Activated CD8-positive, alpha-beta T cell treated with anti-CD3 and anti-CD28 coated beads for 36 hours (primary cell): Measurements from ENCODE around the gene LACTB. TPM values are rescaled to one million over a fixed set of nuclear protein-coding genes. Genes with fewer than 3 reads are reported as not detected.
A peak's percentile ranks its signal among the peaks of the same experiment; 100 is the strongest.

Source experiments
- ATAC-seq: fragments of 200-7000 bp; cut with Tn5 transposase; one replicate; pipeline ENCODE4 v1.10.0; 2021; ENCODE audit warnings: mild to moderate bottlenecking, moderate library complexity
- CTCF ChIA-PET: fragments of 350-600 bp; sonication (Branson Sonifier 250); formaldehyde crosslinking; loops from one replicate; lab custom pipeline; 2021; ENCODE audit warnings: antibody characterized with exemption; lab: Charles Lee
- POLR2A ChIA-PET: fragments of 350-600 bp; sonication (Branson Sonifier 250); formaldehyde crosslinking; loops from one replicate; lab custom pipeline; 2021; ENCODE audit warnings: antibody characterized with exemption; lab: Charles Lee
- DNase-seq: peaks from one replicate; pipeline ENCODE4 v3.0.0-alpha.2; 2020
- H3K27ac Mint-ChIP-seq: one replicate; pipeline ENCODE4 v1.8.0; 2021; ENCODE audit warnings: mild to moderate bottlenecking, mixed read lengths
- H3K27me3 Mint-ChIP-seq: one replicate; pipeline ENCODE4 v1.8.0; 2021; ENCODE audit warnings: mixed read lengths
- H3K36me3 Mint-ChIP-seq: one replicate; pipeline ENCODE4 v1.8.0; 2021; ENCODE audit warnings: low read depth, mixed read lengths
- H3K4me1 Mint-ChIP-seq: one replicate; pipeline ENCODE4 v1.8.0; 2021; ENCODE audit warnings: low read depth, mixed read lengths
- H3K4me3 Mint-ChIP-seq: one replicate; pipeline ENCODE4 v1.8.0; 2021; ENCODE audit warnings: mild to moderate bottlenecking, moderate library complexity, mixed read lengths
- H3K9me3 Mint-ChIP-seq: one replicate; pipeline ENCODE4 v1.8.0; 2021; ENCODE audit warnings: mixed read lengths
- CTCF ChIP-seq: fragments of 200-600 bp; IDR thresholded peaks from one replicate; pipeline ENCODE4 v1.8.0; 2022; ENCODE audit warnings: antibody characterized with exemption, mild to moderate bottlenecking
- intact Hi-C: fragments of 100-400 bp; cut with micrococcal nuclease; formaldehyde crosslinking; loops from one replicate; pipeline ENCODE4 v1.10.0; 2022
- total RNA-seq, 2 experiments: library from RNA; stranded (reverse); gene quantifications; one replicate each; pipeline ENCODE4 v1.2.3, GENCODE V29; 2021

Gene LACTB
- total RNA-seq, 2 experiments from 2014 or later: 27.3 to 28.3 TPM

DNA sequence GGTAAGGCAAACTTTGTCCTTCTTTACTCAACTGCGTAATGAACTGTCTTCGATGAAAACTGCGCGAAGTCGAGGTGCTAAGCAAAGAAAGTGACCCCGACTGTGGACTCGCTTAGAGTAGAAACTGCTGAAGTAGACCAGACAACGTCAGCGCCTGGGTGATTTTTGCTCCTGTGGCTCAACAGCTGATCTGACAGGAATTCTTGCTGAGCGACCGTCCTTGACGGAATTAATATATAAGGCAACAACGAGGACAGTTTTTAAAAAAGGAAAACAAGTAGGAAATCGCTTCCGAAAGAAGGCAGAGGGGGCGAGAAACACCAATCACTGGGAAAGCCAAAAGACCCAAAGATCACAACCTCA, 35.1 kb downstream of the LACTB start:
- intact Hi-C loops: loop anchor here (5.0 to 10.0 kb wide), 3 partner anchors 36 to 118 kb away; partner anchors contain the start of gene APH1B
- no peak for ATAC-seq
- no peaks in the 10 kb centered on the region for H3K9me3 Mint-ChIP-seq
- TF ChIP-seq CTCF: no peak
- peaks cover 27% of the 10 kb centered on the region for H3K36me3 Mint-ChIP-seq
- ChIA-PET CTCF (interaction anchor here (0.6 to 2.0 kb wide), 5 partner anchors 11 to 121 kb away, joined by 3 to 6 read pairs (median 4); no protein-coding TSS in a partner anchor), POLR2A (interaction anchor here (0.6 to 2.0 kb wide), 12 partner anchors 9 to 107 kb away, joined by 3 to 20 read pairs (median 4); no protein-coding TSS in a partner anchor)
- peak overlapping the region; percentile 98 for H3K4me3 Mint-ChIP-seq
- DNase-seq: no peak
- peak overlapping the region; percentile 97 for H3K27ac Mint-ChIP-seq
- peaks cover 18% of the 10 kb centered on the region for H3K4me1 Mint-ChIP-seq
- no peaks in the 10 kb centered on the region for H3K27me3 Mint-ChIP-seq

DNA sequence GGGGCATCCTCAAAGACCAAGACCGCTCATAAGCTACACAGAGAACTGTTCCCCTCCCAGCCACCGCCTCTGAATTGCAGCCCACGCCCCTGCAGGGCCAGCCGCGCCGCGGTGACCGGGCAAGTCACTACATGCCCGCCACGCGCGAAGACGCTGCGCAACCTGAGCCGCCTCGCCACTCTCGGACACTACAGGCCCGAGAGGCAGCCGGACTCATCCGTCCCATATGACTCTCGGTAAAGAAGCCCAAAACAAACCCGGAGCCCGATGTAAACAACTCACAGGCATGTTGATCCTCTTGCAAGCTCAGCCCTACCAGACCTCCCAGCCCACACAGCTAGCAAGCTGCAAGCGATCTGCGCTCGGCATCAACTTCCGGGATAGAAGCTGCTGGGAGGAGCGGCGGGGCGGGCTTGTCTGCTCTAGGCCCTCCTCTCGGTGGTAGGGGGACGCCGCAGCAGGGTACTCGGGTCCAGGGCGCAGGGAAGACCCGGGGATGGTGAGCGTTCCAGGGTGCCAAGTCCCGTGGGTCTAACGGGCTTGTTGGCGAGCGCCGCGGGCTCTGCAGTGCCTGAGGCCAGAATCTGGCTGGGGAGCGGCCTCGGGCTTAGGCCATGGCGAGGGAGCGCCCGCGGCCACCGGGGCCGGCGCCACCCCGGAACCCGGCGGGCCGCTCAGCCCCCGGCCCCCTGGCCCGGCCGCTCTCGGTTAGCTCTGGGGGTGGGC, 35.6 kb downstream of the LACTB start, which contains the start of gene RPS27L:
RPS27L (minus strand) TSS at position 360 of the 726 bp plus-strand sequence; CDS start at position 288, 72 bp downstream.
- CTCF ChIA-PET: interaction anchor here (0.6 to 2.0 kb wide), 5 partner anchors 12 to 121 kb away, joined by 3 to 6 read pairs (median 4); no protein-coding TSS in a partner anchor
- intact Hi-C loops: loop anchor here (5.0 to 10.0 kb wide), 3 partner anchors 35 to 118 kb away; partner anchors contain the start of gene APH1B
- H3K27ac Mint-ChIP-seq: peak within 1 kb of the TSS; percentile 97
- H3K36me3 Mint-ChIP-seq: peaks cover 26% of the 10 kb centered on the region
- H3K4me1 Mint-ChIP-seq: peaks cover 17% of the 10 kb centered on the region
- DNase-seq: peak; percentile 94
- TF ChIP-seq CTCF: no peak
- peak within 1 kb of the TSS; percentile 98 for H3K4me3 Mint-ChIP-seq
- ATAC-seq: peak; percentile 97
- H3K9me3 Mint-ChIP-seq: no peaks in the 10 kb centered on the region
- POLR2A ChIA-PET: interaction anchor here (0.6 to 2.0 kb wide), 15 partner anchors 9 to 106 kb away, joined by 3 to 20 read pairs (median 4); no protein-coding TSS in a partner anchor
- no peaks in the 10 kb centered on the region for H3K27me3 Mint-ChIP-seq

DNA sequence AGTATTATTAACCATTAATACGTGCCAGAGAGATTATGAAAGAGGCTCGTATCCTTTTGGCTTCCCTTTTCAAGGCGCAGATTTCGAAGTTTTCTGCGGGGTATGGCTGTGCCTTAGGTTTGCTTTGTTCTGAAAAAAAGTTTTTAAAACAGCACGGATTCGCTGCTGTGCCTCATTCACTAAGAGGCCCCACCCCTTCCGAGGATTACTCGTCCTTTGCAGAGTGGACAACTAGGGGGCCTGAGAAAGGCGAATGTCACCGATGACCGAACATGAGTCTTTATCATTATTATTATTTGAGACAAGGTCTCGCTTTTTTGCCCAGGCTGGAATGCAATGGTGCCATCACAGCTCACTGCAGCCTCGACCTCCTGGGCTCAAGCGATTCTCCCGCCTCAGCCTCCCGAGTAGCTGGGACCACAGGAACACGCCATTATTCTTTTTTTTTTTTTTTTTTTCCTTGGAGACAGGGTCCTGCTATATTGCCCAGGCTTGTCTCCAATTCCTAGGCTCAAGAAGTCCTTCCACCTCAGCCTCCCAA, 36.3 kb downstream of the LACTB start:
- no peak for TF ChIP-seq CTCF
- no peaks in the 10 kb centered on the region for H3K27me3 Mint-ChIP-seq
- ATAC-seq (peak; percentile 48), DNase-seq (peak; percentile 54)
- H3K36me3 Mint-ChIP-seq: peaks cover 22% of the 10 kb centered on the region
- ChIA-PET POLR2A (interaction anchor here (1.1 to 2.0 kb wide), 11 partner anchors 10 to 106 kb away, joined by 3 to 20 read pairs (median 4); no protein-coding TSS in a partner anchor), CTCF (interaction anchor here (0.9 to 1.1 kb wide), 3 partner anchors 34 to 120 kb away, joined by 3 to 5 read pairs (median 4); no protein-coding TSS in a partner anchor)
- no peaks in the 10 kb centered on the region for H3K9me3 Mint-ChIP-seq
- H3K4me1 Mint-ChIP-seq: peaks cover 17% of the 10 kb centered on the region
- intact Hi-C loops: loop anchor here (5.0 to 10.0 kb wide), 3 partner anchors 34 to 117 kb away; partner anchors contain the start of gene APH1B
- H3K4me3 Mint-ChIP-seq: peak overlapping the region; percentile 98
- H3K27ac Mint-ChIP-seq: peak overlapping the region; percentile 92

DNA sequence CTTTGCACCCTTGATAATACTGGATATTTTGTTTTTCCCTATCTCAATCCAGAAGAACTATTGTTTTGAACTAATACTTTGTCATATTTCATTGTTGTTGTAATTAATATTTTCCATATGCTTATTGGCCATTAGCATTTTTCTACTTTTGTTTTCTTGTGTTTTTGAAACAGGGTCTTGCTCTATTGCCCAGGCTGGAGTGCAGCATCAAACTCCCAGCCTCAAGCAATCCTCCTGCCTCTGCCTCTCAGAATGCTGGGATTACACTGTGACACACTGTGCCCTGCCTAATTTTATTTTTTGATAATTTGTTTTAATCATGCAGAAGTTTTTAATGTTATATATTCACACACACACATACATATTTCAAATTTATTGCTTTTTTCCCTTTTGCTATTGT, 39.0 kb downstream of the LACTB start:
- no peak overlapping the region for H3K4me3 Mint-ChIP-seq
- intact Hi-C loops: no loop called here
- peaks cover 6% of the 10 kb centered on the region for H3K4me1 Mint-ChIP-seq
- no peak overlapping the region for H3K27ac Mint-ChIP-seq
- no peak for TF ChIP-seq CTCF
- ChIA-PET CTCF (no interaction called here), POLR2A (no interaction called here)
- H3K36me3 Mint-ChIP-seq: peaks cover 11% of the 10 kb centered on the region
- ATAC-seq: no peak
- no peaks in the 10 kb centered on the region for H3K9me3 Mint-ChIP-seq
- H3K27me3 Mint-ChIP-seq: no peaks in the 10 kb centered on the region
- DNase-seq: no peak
